Stomach (tissue), 4 donors: ENCODE data around the gene NDUFA3.

Experiments used
- CTCF ChIP-seq, 7 experiments: fragments of 450-650 bp in 4 of 7; fragments of 200-600 bp in 3 of 7; sonication (generic) in 3 of 7; IDR thresholded peaks; one replicate each; pipeline ENCODE4 v1.5.1; 2016 to 2019; ENCODE audit warnings: antibody characterized with exemption in 7 of 7, control low read depth in 2 of 7, mild to moderate bottlenecking in 1 of 7
- POLR2A ChIP-seq, 4 donors: fragments of 450-650 bp; IDR thresholded peaks; one replicate each; pipeline ENCODE4 v1.6.1; 2016; ENCODE audit warnings: antibody characterized with exemption in 4 of 4, control low read depth in 2 of 4, mild to moderate bottlenecking in 1 of 4, moderate library complexity in 1 of 4

GRCh38 chr19:54107876-54108490 lies 5.3 kb downstream of the NDUFA3 start:
- no peak for TF ChIP-seq POLR2A (IDR thresholded peaks at IDR 0.05)
- TF ChIP-seq CTCF (IDR thresholded peaks at IDR 0.05) = no peak
